NCI-H2081 treated with DMSO at 0.1 percent for 48 hours (cell line): ENCODE results near the gene ADIPOQ.
"Not testable (repeated sequence)": the region's sequence is repeated elsewhere in the genome, so short reads cannot be mapped to it uniquely, and the experiment has no call there.

Experiments
- DNase-seq: peaks from one replicate; lab custom pipeline; 2025; lab: John Stamatoyannopoulos, UW

Gene ADIPOQ

DNA sequence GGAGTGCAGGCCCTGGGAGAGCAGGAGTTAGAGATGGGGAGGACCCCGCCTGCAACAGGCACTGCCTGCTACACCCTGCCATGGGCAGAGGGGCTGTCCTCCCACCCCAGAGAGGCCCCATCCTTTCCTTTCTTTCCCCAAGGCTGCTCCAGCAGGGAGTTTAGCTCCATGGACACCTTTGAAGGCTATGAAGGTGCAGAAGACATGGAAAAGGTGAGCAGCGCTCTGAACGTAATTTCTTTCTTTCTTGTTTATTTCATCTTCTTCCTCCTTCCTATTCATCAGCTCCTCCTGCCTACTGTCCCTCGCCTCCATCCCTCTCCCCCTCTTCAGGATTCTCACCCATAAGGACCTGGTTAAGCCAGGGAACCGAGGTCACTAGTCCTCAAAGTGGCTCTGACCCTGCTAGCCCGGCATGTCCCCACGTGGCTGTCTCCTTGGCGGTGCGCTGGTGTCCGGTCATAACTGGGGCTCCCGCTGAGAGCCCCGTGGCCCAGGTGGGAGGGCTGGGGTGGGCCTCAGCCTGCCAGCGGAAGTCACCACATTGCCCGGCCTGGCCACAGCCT is 16.0 kb upstream of the ADIPOQ start:
- no peak for DNase-seq

DNA sequence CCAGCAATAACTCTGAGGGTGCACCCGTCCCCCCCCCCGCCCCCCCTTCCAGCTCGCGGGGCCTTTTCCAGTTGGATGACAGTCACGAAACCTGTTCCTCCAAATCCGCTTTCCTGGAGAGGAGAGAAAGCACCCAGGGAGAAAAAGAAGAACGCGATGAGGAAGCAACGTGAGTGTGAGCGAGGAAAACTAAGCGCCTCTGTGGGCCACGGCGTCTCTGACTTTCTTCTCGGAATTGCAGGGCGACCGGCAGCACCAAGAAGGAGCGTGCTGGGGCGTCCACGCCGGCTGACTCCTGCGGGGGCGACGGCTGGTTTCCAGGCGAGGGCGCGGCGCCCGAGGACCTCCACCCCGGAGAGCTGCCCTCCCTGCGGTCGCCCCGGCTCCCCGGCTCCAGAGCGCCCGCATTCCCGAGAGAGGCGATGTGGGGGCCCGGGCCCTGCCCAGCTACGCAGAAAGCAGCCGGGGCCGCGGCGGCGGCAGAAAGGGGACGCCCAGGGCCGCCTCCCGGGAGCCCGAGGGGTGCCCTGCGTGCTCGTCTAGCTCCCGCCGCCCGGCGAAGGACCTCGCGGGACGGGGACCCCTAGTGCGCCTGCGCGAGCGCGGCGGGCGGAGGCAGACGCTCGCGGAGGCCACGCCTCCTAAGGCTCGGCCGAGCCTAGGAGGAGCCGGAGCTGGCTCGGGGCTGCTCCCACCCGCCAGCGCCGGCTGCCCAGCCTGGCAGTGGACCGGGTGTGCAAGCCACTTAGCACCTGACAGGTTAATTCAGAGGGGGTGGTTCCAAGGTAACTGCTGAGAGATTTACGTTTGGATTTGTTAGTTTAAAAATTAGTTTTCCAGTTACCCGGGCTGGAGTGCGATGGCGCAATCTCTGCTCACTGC is 15.3 kb upstream of the ADIPOQ start:
- peak; percentile 59 for DNase-seq

DNA sequence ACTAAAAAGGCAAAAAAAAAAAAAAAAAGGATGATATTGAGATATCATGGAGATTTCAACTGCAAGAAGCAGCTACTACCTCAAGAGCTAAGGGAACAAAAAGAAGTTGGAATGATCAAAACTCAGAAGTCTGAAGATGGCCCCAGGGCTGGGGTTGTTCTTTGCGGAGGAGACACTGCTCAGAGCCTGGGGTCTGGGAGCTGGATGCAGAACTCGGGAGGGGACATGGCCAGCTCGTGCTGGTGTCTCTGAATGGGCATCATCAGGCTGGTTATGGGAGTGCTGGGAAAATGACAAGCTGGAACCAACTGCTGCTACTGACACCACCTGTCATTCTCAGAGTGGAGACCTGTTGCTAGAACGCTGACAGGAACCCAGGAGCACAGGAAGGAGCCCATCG is 14.2 kb upstream of the ADIPOQ start:
- no peak for DNase-seq

DNA sequence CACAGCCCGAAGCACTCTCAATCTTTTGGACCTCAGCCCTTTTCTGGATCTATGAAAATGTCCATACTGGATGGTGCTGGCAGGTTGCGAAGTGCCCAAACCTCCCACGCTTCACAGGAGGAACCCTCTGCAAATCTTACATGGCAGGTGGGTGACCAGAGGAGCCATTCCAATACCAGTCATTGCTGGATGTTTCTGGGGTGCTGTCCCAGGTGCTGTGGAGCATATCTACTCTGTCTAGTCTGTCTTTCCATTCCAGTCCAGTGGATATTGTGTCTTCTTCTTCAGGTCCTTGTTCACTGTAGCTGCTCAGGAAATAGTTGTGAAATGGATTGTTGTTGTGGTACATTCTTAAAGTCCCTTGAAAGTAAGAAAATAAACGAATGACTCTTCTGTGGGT is 10.7 kb upstream of the ADIPOQ start:
- no peak for DNase-seq

DNA sequence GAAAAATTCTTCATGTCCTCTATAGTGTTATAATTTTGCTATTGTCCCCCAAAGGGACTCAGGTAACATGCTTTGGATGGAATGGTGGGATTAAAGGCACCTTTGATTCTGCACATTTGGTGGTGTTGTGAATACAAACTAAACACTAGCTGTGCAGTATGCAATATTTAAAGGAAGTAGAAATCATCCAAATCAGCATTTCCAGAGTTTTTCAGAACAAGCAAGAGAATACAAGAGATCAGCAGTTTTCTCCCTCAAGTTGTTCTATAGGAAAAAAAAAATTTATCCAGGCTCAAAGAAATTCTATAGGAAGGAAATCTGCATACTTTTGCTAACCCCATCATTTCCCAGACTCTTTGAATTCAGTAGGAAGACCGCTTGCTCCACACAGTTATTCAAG is 10.2 kb upstream of the ADIPOQ start:
- no peak for DNase-seq

DNA sequence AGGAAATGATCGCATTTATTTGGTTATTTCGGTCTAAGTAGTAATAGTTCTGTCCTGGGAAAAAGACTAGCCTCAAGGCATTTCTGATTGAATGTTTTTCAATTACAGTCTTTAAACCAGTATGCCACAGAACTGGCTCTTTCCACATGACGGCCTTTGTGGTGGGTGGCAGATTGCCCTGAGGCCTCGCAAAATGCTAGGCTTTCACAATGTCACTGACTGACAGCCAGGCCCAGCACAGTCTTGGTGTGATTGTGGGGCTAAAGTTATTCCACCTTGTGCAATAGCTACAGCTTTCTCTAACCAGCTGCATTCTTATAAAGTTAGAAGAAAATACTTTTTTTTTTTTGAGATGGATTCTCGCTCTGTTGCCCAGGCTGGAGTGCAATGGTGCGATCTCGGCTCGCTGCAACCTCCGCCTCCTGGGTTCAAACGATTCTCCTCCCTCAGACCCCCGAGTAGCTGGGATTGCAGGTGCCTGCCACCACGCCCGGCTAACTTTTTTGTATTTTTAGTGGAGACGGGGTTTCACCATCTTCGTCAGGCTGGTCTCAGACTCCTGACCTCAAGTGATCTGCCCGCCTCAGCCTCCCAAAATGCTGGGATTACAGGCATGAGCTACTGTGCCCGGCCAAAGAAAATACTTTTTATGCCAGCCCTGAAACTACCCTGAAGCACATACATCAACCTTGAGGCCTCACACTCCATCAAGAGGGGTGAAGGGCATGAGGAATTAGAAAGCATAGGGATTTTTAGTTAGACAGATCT is 2.5 kb upstream of the ADIPOQ start:
- no peak for DNase-seq

DNA sequence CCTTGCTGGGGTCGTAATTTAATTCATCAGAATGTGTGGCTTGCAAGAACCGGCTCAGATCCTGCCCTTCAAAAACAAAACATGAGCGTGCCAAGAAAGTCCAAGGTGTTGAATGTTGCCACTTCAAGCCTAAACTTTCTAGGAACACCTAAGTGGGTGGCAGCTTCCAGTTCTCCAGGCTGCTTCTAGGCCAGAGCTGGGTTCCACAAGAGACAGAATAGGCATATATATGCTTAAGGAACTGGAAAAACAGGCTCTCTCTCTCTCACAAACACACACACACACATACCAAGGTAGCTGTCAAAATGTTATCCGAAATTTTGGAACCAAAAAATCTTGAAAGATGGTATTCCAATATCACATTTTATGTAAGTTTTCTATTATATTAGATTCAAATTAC is 890 bp upstream of the ADIPOQ start:
- DNase-seq = no peak

DNA sequence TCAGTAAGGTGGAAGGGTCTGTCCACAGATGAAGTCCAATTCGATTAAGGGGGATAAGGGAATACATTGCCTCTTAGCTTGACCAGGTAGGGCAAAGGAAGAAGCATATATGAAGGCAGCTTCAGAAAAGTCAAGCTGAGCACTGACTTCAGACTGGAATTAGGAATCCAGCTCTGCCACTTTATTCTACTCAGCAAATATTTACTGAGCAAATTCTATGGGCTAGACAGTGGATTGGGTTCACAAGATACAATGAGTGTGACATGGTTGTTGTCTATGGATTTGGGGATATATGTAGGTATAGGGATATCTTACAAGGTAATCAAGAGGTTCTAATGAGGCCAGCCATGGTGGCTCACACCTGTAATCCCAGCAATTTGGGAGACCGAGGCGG is 526 bp downstream of the ADIPOQ start:
- DNase-seq = no peak

DNA sequence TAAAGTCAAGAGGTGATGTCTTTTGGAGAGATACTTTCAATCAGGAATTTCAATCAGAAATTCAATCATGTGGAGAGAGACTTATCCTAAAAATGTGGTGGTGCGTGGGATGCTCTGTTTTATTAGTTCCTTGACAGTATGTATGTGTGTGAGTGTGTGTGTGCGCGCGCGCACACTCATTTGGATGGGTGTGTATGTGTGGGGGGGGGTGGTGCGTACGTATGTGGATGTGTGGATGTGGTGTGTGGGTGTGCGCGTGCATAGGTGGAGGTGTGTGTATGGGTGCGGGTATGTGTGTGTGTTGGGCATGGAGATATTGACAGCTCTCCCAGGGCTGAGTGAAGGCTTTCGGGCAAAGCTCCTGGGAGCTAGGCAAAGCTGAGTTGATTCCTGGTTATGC is 2.4 kb downstream of the ADIPOQ start:
- DNase-seq = no peak

DNA sequence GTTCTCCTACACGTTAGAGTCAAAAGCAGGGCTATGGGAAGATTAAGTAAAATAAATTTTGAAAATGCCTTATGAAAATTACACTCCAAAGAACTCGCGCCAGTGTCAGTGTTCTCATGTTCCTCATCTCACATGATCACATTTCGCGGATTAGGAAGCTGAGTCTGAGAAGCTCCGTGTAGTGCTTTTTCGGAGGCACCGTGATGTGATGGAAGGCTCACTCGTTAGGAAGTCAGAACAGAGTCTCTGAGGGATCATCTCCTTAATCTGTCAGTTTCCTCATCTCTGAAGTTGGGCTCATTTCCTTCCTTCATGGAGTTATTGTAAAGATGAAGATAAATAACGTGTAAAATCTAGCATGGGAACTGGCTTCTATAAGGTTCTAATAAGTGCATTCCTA is 3.2 kb downstream of the ADIPOQ start:
- DNase-seq = no peak

DNA sequence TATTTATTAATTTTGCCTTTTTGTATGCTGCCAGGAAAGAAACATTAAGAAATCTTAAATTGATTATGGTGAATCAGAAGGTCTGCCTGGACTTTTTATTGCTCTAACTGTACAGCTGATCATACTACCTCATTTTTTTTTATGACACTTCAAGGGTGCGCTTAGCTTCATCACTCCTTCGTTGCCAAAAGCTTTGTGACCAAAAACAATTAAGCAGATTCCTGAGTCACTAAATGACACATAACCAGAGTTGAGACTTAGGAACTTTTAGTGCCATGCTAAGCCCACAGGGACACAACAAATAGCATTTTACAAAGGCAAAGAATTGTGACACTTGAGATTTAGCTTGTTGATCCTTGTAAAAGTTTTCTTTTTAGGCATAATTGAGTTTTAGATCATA is 4.9 kb downstream of the ADIPOQ start:
- no peak for DNase-seq

DNA sequence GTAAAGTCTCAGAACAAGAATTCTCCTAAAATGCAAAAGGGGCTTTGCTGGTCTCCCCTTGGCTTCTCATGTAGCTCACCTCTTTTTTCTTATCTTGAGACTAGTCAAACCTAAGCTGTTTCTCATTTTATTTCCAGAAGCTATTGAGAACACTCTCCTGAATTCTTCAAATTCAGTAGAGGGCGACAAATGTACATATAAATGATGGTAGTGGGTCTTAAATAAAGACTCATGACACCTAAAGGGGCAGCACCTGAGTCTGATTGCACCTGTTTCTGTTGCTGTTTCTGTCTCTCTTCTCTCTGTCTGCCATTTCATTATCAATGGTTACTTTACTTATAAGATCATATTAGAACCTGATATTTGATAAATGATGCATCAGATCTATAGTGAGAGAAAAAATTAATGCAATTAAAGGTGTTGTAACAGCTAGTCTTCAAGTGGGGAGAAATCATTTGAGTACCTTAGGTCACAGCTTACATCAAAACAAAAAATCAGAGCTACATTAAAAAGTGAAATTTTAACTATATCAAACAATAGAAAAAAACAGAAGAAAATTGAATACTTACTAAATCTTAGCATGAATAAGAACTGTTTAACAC is 7.0 kb downstream of the ADIPOQ start:
- no peak for DNase-seq

DNA sequence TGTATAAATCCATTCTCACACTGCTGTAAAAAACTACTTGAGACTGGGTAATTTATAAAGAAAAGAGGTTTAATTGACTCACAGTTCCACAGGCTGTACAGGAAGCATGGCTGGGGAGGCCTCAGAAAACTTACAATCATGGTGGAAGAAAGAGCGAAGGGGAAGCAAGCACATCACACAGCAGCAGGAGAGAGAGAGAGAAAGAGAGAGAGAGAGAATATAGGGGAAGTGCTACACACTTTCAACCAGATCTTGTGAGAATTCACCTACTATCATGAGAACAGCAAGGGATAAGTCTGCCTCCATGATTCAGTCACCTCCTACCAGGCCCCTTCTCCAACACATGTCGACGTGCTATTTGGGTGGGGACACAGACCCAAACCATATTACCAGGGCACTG is 9.3 kb downstream of the ADIPOQ start:
- DNase-seq = not testable (repeated sequence)

DNA sequence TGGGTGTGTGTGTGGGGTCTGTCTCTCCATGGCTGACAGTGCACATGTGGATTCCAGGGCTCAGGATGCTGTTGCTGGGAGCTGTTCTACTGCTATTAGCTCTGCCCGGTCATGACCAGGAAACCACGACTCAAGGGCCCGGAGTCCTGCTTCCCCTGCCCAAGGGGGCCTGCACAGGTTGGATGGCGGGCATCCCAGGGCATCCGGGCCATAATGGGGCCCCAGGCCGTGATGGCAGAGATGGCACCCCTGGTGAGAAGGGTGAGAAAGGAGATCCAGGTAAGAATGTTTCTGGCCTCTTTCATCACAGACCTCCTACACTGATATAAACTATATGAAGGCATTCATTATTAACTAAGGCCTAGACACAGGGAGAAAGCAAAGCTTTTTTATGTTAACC is 10.5 kb downstream of the ADIPOQ start:
- no peak for DNase-seq

DNA sequence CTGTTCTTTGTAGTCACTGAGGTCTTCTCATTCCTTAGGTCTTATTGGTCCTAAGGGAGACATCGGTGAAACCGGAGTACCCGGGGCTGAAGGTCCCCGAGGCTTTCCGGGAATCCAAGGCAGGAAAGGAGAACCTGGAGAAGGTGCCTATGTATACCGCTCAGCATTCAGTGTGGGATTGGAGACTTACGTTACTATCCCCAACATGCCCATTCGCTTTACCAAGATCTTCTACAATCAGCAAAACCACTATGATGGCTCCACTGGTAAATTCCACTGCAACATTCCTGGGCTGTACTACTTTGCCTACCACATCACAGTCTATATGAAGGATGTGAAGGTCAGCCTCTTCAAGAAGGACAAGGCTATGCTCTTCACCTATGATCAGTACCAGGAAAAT is 11.6 kb downstream of the ADIPOQ start:
- DNase-seq = no peak

DNA sequence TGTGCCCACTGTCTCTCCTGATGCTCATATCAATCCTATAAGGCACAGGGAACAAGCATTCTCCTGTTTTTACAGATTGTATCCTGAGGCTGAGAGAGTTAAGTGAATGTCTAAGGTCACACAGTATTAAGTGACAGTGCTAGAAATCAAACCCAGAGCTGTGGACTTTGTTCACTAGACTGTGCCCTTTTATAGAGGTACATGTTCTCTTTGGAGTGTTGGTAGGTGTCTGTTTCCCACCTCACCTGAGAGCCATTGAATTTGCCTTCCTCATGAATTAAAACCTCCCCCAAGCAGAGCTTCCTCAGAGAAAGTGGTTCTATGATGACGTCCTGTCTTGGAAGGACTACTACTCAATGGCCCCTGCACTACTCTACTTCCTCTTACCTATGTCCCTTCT is 12.4 kb downstream of the ADIPOQ start:
- no peak for DNase-seq

DNA sequence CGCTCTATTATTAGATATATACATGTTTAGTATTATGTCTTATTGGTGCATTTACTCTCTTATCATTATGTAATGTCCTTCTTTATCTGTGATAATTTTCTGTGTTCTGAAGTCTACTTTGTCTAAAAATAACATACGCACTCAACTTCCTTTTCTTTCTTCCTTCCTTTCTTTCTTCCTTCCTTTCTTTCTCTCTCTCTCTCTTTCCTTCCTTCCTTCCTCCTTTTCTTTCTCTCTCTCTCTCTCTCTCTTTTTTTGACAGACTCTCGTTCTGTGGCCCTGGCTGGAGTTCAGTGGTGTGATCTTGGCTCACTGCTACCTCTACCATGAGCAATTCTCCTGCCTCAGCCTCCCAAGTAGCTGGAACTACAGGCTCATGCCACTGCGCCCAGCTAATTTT is 15.2 kb downstream of the ADIPOQ start:
- no peak for DNase-seq

DNA sequence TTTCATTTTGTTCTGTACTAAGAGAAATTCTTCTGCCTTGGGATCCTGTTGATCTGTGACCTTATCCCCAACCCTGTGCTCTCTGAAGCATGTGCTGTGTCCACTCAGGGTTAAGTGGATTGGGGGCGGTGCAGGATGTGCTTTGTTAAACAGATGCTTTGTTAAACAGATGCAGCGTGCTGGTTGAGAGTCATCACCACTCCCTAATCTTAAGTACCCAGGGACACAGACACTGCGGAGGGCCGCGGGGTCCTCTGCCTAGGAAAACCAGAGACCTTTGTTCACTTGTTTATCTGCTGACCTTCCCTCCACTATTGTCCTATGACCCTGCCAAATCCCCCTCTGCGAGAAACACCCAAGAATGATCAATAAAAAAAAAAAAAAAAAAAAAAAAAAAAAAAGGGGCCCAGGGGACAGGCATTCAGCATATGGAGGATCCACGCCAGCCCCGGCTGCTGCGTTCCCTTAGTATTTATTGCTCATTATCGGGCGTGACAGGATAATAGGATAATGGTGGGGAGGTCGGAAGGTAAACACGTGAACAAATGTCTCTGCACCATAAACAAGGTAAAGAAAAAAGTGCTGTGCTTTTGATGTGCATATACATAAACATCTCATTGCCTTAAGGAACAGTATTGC is 22.8 kb downstream of the ADIPOQ start:
- not testable (repeated sequence) for DNase-seq

DNA sequence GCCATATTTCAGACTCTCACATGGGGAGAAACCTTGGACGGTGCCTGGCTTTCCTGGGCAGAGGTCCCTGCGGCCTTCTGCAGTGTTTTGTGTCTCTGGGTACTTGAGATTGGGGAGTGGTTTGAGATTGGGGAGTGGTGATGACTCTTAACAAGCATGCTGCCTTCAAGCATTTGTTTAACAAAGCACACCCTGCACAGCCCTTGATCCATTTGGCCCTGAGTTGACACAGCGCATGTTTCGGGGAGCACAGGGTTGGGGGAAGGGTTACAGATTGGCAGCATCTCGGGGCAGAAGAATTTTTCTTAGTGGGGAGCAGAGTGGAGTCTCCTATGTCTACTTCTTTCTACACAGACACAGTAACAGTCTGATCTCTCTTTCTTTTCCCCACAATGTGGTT is 23.6 kb downstream of the ADIPOQ start:
- DNase-seq = not testable (repeated sequence)

DNA sequence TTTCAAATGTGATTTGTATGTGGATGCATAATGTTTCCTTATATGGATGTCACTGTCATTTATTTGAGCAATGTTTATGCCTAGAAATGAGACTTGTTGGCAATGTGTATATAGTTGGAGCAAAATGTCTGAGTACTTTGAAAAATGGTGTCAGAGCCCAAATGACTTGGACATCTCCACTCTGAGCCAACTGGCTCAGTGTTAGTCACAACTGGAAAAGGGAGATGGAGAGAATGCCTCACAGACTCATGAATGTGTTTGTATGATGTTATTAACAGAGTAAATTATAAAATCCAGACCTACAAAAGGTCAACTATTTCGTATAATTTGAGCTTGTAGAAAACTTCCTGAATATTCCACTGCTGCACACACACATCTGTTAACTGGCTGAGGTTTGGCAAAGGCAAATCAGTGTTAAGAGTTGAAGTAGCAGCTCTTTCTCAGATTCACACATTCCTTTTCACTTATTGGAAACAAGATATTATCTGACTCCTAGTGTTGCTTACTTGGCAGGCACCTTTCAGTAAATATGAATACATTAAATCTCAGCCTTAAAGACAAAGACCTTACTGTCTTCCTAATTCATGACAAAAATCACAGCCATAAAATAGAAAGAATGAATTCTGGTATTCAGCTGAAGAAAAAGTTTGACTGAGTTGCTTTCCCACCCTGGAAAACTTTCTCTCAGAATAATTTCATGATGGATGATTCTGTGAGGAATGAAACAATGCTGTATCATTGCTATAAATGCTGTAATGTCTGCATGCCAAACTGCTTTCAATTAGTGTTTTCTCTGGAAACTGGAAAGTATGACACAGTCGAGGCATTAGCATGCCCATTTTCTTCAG is 27.0 kb downstream of the ADIPOQ start:
- DNase-seq = no peak
